GM10266 (cell line): ENCODE data around the gene UAP1L1.
"Not testable (repeated sequence)": the region's sequence is repeated elsewhere in the genome, so short reads cannot be mapped to it uniquely, and the experiment has no call there.

Source experiments
- DNase-seq: peaks from one replicate; pipeline ENCODE4 v3.0.0; 2012; ENCODE audit errors: extremely low spot score
- TF ChIP-seq, protein P1 (sequence below): IDR thresholded peaks from 2 replicates; pipeline ENCODE4 v1.5.1; 2012; ENCODE audit warnings: mild to moderate bottlenecking, low read depth; ENCODE audit not compliant: control insufficient read depth, insufficient read depth; ENCODE audit errors: missing control alignments

UAP1L1 gene

GRCh38 chr9:137032858-137033257 lies 44.5 kb upstream of the UAP1L1 start:
- TF ChIP-seq, protein P1, sequence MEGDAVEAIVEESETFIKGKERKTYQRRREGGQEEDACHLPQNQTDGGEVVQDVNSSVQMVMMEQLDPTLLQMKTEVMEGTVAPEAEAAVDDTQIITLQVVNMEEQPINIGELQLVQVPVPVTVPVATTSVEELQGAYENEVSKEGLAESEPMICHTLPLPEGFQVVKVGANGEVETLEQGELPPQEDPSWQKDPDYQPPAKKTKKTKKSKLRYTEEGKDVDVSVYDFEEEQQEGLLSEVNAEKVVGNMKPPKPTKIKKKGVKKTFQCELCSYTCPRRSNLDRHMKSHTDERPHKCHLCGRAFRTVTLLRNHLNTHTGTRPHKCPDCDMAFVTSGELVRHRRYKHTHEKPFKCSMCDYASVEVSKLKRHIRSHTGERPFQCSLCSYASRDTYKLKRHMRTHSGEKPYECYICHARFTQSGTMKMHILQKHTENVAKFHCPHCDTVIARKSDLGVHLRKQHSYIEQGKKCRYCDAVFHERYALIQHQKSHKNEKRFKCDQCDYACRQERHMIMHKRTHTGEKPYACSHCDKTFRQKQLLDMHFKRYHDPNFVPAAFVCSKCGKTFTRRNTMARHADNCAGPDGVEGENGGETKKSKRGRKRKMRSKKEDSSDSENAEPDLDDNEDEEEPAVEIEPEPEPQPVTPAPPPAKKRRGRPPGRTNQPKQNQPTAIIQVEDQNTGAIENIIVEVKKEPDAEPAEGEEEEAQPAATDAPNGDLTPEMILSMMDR = no peak
- no peak for DNase-seq

DNA sequence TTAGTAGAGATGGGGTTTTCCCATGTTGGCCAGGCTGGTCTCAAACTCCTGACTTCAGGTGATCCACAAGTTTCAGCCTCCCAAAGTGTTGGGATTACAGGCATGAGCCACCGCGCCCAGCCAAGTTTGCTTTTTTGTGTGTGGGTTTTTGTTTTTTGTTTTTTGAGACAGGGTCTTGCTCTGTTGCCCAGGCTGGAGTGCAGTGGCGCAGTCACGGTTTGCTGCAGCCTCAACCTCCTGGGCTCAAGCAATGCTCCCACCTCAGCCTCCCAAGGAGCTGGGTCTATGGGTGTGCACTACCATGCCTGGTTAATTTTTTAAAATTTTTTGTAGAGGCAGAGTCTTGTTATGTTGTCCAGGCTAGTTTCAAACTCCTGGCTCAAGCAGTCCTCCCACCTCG lies 43.8 kb upstream of the UAP1L1 start:
- DNase-seq = not testable (repeated sequence)

DNA sequence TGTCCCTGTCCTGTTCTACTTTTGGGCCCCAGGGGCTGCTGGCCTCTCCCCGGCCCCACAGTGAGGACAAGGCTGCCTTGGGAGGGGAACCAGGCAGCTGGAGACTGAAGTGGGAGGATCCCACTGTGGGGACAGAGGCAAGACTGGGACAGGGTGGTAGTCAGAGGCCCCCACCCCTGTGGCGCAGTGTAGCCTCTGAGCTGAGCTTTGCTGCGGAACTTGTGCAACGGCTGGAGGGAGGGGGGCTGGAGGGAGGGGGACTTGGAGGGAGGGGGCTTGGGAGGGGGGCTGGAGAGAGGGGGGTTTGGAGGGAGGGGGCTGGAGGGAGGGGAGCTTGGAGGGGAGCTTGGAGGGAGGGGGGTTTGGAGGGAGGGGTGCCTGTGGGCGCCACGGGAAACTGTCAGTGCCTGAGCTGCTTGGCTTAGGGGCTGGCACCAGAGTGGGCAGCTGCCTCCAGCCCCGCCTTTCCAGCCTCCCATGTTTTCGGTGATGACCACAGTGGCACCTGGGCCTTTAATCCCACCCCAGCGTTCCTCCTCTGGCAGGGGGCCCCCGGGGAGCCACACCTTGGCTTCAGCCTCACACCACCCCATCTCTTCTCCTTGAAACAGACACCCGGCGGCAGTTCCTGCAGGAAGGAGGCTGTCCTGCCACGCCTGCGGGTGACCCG lies 43.1 kb upstream of the UAP1L1 start:
- DNase-seq = no peak
- TF ChIP-seq, protein P1 = no peak

DNA sequence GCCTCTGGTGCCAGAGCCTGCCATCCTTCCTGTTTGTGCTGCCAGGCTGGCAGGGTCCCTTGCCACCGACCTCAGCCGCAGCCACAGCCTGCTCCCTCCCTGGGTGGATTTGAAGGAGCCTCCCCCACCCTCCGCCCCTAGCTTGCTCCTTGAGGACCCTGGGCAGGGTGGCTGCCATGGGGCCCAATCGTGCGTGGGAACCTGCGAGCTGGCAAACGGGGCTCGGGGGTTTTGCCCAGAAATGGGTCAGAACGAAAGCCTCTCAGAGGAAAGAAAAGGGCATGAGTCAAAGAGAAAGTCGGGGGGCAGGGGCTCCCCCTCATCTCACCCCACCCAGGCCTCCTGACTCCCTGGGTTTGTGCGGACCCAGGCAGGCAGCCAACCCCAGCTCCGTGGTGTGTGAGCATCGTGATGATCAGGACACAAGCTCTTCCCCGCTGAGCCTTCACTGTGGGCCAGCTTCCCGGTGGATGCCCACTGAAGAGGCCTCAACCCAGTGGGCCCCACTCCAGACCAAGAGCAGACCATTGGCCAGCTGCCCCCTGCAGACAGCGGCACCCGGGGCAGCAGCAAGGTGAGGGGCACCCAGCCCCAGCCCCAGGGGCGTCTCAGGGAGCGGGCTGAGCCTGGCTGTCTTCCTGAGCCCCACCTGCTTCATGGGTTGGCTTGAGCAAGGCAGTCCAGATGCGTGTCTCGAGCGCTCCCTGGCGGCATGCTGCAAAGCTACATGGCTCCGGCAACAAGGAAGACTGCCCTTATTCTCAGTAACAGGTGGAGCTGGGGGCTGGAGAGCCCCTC lies 42.4 kb upstream of the UAP1L1 start:
- DNase-seq = peak; percentile 95
- TF ChIP-seq, protein P1 = peak; percentile 97

DNA sequence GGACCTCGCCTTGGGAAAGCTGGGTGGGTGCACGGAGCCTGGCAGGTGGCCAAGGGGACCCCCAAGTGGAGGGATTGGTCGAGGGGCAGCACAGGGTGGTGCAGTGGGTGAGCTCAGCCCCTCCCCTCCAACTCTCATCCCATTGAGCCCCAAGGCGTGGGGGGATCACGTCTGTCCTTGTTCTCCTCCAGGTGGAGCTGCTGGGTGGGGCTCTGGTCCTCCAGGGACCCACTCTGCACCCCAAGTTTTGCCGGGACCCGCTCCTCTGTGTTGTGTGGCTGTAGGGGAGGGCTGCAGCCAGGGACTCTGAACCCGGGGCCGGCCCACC lies 41.8 kb upstream of the UAP1L1 start:
- no peak for DNase-seq
- TF ChIP-seq, protein P1 = no peak

- TF ChIP-seq, protein P1 = no peak
- no peak for DNase-seq
Measured at GRCh38 chr9:137035937-137036336, 41.4 kb upstream of the UAP1L1 start.

GRCh38 chr9:137037035-137037434 lies 40.3 kb upstream of the UAP1L1 start:
- no peak for DNase-seq
- TF ChIP-seq, protein P1 = no peak
